DMS53 treated with DMSO at 0.1 percent for 48 hours (cell line): ENCODE data around the gene RAP1A.

Source experiments
- DNase-seq: peaks from one replicate; lab custom pipeline; 2025; ENCODE audit not compliant: unreplicated experiment; lab: John Stamatoyannopoulos, UW

Gene RAP1A

GRCh38 chr1:111619635-111620440, at the start of gene RAP1A:
RAP1A (plus strand) TSS chr1:111619789; CDS start chr1:111691361, 71,572 bp downstream.
- peak; percentile 79 for DNase-seq

- DNase-seq = no peak
These were observed 49.7 kb upstream of the RAP1A start for GRCh38 chr1:111569913-111570312.

GRCh38 chr1:111570781-111571181, 48.8 kb upstream of the RAP1A start:
- DNase-seq = no peak

- no peak for DNase-seq
These were observed 48.4 kb upstream of the RAP1A start for GRCh38 chr1:111571239-111571638.

GRCh38 chr1:111571987-111572386, 47.6 kb upstream of the RAP1A start:
- no peak for DNase-seq

- no peak for DNase-seq
These were observed 43.0 kb upstream of the RAP1A start for GRCh38 chr1:111576547-111576946.

- peak; percentile 4 for DNase-seq
These were observed 41.8 kb upstream of the RAP1A start for GRCh38 chr1:111577814-111578213.

- DNase-seq = no peak
These were observed 38.4 kb upstream of the RAP1A start for GRCh38 chr1:111581166-111581565.

- DNase-seq = no peak
These were observed 37.6 kb upstream of the RAP1A start for GRCh38 chr1:111582016-111582415.

- DNase-seq = no peak
These were observed 36.7 kb upstream of the RAP1A start for GRCh38 chr1:111582644-111583618.

- no peak for DNase-seq
These were observed 34.0 kb upstream of the RAP1A start for GRCh38 chr1:111585447-111586086.

- DNase-seq = no peak
These were observed 33.5 kb upstream of the RAP1A start for GRCh38 chr1:111586112-111586511.

GRCh38 chr1:111587509-111588174, 31.9 kb upstream of the RAP1A start:
- no peak for DNase-seq

GRCh38 chr1:111591937-111592336, 27.7 kb upstream of the RAP1A start:
- no peak for DNase-seq

GRCh38 chr1:111592389-111593361, 26.9 kb upstream of the RAP1A start:
- DNase-seq = peak; percentile 3

GRCh38 chr1:111593403-111594305, 25.9 kb upstream of the RAP1A start:
- no peak for DNase-seq

GRCh38 chr1:111594306-111594693, 25.3 kb upstream of the RAP1A start:
- no peak for DNase-seq

GRCh38 chr1:111595807-111596206, 23.8 kb upstream of the RAP1A start:
- DNase-seq = no peak

GRCh38 chr1:111596499-111596898, 23.1 kb upstream of the RAP1A start:
- no peak for DNase-seq
